H1 (cell line): ENCODE measurements around the gene CBR3. TPM values are rescaled to one million over a fixed set of nuclear protein-coding genes. Genes with fewer than 3 reads are reported as not detected.

Source experiments
- CTCF ChIA-PET: fragments of 300-600 bp; sonication (Branson Sonifier 250); formaldehyde crosslinking; loops from one replicate; lab custom pipeline; 2021; ENCODE audit not compliant: partially characterized antibody; lab: Charles Lee
- POLR2A ChIA-PET: fragments of 300-600 bp; sonication (Branson Sonifier 250); formaldehyde crosslinking; loops from one replicate; lab custom pipeline; 2021; ENCODE audit warnings: inconsistent platforms; ENCODE audit not compliant: partially characterized antibody; lab: Charles Lee
- DNase-seq, 2 experiments: peaks; one replicate each; pipeline versions ENCODE4 v3.0.0 to v3.0.0-alpha.2; 2010 to 2022; ENCODE audit warnings: low spot score in 2 of 2, low read depth in 1 of 2, mixed read lengths in 1 of 2
- FAIRE-seq: peaks from 2 replicates; lab custom pipeline; 2011; peaks lifted over from hg19 to GRCh38; lab: Jason Lieb, UNC
- H2AFZ ChIP-seq: 2 replicates; pipeline ENCODE4 v1.8.1; 2012; ENCODE audit warnings: low read length, inconsistent platforms
- H2AK5ac ChIP-seq: 2 replicates; pipeline ENCODE4 v1.6.1; 2013; ENCODE audit warnings: low read depth, low read length
- H2BK120ac ChIP-seq: replicated peaks from 2 replicates; pipeline ENCODE3; 2013; ENCODE audit warnings: low read depth, low read length, inconsistent platforms
- H2BK12ac ChIP-seq: 2 replicates; pipeline ENCODE4 v1.6.1; 2013; ENCODE audit warnings: low read depth, low read length
- H2BK15ac ChIP-seq: 2 replicates; pipeline ENCODE4 v1.6.1; 2013; ENCODE audit warnings: low read length
- H2BK20ac ChIP-seq: 2 replicates; pipeline ENCODE4 v1.6.1; 2013; ENCODE audit warnings: low read length
- H2BK5ac ChIP-seq: 2 replicates; pipeline ENCODE4 v1.6.1; 2013; ENCODE audit warnings: low read depth, low read length
- H3K14ac ChIP-seq: 2 replicates; pipeline ENCODE4 v1.6.1; 2013; ENCODE audit warnings: inconsistent platforms; ENCODE audit not compliant: insufficient read length
- H3K18ac ChIP-seq: 2 replicates; pipeline ENCODE4 v1.6.1; 2013; ENCODE audit warnings: low read length; ENCODE audit errors: extremely low read depth
- H3K23ac ChIP-seq: 2 replicates; pipeline ENCODE4 v1.6.1; 2013; ENCODE audit warnings: inconsistent platforms; ENCODE audit not compliant: insufficient read length
- H3K23me2 ChIP-seq: 2 replicates; pipeline ENCODE4 v1.6.1; 2013; ENCODE audit warnings: low read depth, low read length
- H3K27ac ChIP-seq: 2 replicates; pipeline ENCODE4 v1.6.1; 2011; ENCODE audit warnings: low read depth, low read length, inconsistent platforms
- H3K27me3 ChIP-seq, 4 experiments: replicated peaks in 1 of 4; 1 replicate in 1 of 4; 2 replicates in 3 of 4; pipeline versions ENCODE4 v1.6.1 to v1.8.1; 2011 to 2013; ENCODE audit warnings: low read length in 3 of 4, mild to moderate bottlenecking in 3 of 4, inconsistent platforms in 2 of 4, mixed read lengths in 2 of 4, moderate library complexity in 1 of 4; ENCODE audit not compliant: control insufficient read depth in 3 of 4, insufficient read depth in 3 of 4; ENCODE audit errors: extremely low read depth in 1 of 4
- H3K36me3 ChIP-seq, 4 experiments: 2 replicates each; pipeline versions ENCODE4 v1.6.1 to v1.8.1; 2011 to 2013; ENCODE audit warnings: mild to moderate bottlenecking in 4 of 4, low read length in 3 of 4, moderate library complexity in 2 of 4, control low read depth in 1 of 4, inconsistent platforms in 1 of 4; ENCODE audit not compliant: insufficient read depth in 4 of 4, control insufficient read depth in 2 of 4
- H3K4ac ChIP-seq: replicated peaks from 2 replicates; pipeline ENCODE3; 2013; ENCODE audit warnings: low read length, low read depth, mixed read lengths, inconsistent platforms; ENCODE audit not compliant: insufficient read length
- H3K4me1 ChIP-seq, 4 experiments: replicated peaks in 1 of 4; 1 replicate in 1 of 4; 2 replicates in 3 of 4; pipeline versions ENCODE4 v1.6.1 to v1.8.1; 2011 to 2013; ENCODE audit warnings: low read length in 3 of 4, inconsistent platforms in 2 of 4, mixed read lengths in 1 of 4; ENCODE audit not compliant: insufficient read depth in 4 of 4, control insufficient read depth in 3 of 4
- H3K4me2 ChIP-seq, 2 experiments: 2 replicates each; pipeline versions ENCODE4 v1.6.1 to v1.8.1; 2011 to 2013; ENCODE audit warnings: low read depth in 2 of 2, low read length in 2 of 2, control low read depth in 1 of 2, inconsistent platforms in 1 of 2, mild to moderate bottlenecking in 1 of 2; ENCODE audit not compliant: insufficient read depth in 1 of 2
- H3K4me3 ChIP-seq, 4 experiments: fragments of 200-600, 300-600 bp in 1 of 4; sonication (generic), shearing (Covaris generic), sonication (Bioruptor Twin) in 1 of 4; 2 replicates each; pipeline versions ENCODE4 v1.5.1 to v1.8.1; 2011 to 2016; ENCODE audit warnings: low read length in 4 of 4, low read depth in 3 of 4, control low read depth in 2 of 4, inconsistent platforms in 2 of 4, mild to moderate bottlenecking in 2 of 4, mixed read lengths in 1 of 4, moderate library complexity in 1 of 4; ENCODE audit not compliant: insufficient read depth in 2 of 4; ENCODE audit errors: extremely low read depth in 1 of 4
- H3K56ac ChIP-seq: replicated peaks from 2 replicates; pipeline ENCODE3; 2013; ENCODE audit warnings: low read depth, mild to moderate bottlenecking, mixed read lengths, low read length, inconsistent platforms; ENCODE audit not compliant: insufficient read length
- H3K79me1 ChIP-seq: 2 replicates; pipeline ENCODE4 v1.6.1; 2013; ENCODE audit warnings: low read depth, low read length, control low read depth
- H3K79me2 ChIP-seq, 2 experiments: 2 replicates each; pipeline versions ENCODE4 v1.6.1 to v1.8.1; 2012 to 2013; ENCODE audit warnings: low read length in 2 of 2, mild to moderate bottlenecking in 2 of 2, inconsistent platforms in 1 of 2; ENCODE audit not compliant: insufficient read depth in 2 of 2, control insufficient read depth in 1 of 2
- H3K9ac ChIP-seq, 4 experiments: replicated peaks in 1 of 4; 1 replicate in 1 of 4; 2 replicates in 3 of 4; pipeline versions ENCODE4 v1.6.1 to v1.8.1; 2011 to 2013; ENCODE audit warnings: low read depth in 3 of 4, low read length in 3 of 4, control low read depth in 2 of 4, mild to moderate bottlenecking in 2 of 4, moderate library complexity in 2 of 4, inconsistent platforms in 1 of 4; ENCODE audit errors: extremely low read depth in 1 of 4
- H3K9me3 ChIP-seq, 2 experiments: 2 replicates each; pipeline versions ENCODE4 v1.6.1 to v1.8.1; 2012 to 2013; ENCODE audit warnings: mild to moderate bottlenecking in 2 of 2, moderate library complexity in 2 of 2, control low read depth in 1 of 2, inconsistent platforms in 1 of 2, low read depth in 1 of 2, low read length in 1 of 2, mixed read lengths in 1 of 2; ENCODE audit not compliant: insufficient read depth in 2 of 2
- H4K20me1 ChIP-seq, 2 experiments: replicated peaks in 1 of 2; 2 replicates each; pipeline versions ENCODE3 to v1.8.1; 2011 to 2013; ENCODE audit warnings: inconsistent platforms in 2 of 2, low read length in 2 of 2, mild to moderate bottlenecking in 1 of 2; ENCODE audit not compliant: insufficient read depth in 2 of 2, control insufficient read depth in 1 of 2
- H4K5ac ChIP-seq: 2 replicates; pipeline ENCODE4 v1.6.1; 2013; ENCODE audit warnings: low read length, low read depth, mixed read lengths, inconsistent platforms; ENCODE audit not compliant: insufficient read length
- H4K8ac ChIP-seq: 2 replicates; pipeline ENCODE4 v1.8.0; 2013; ENCODE audit warnings: mild to moderate bottlenecking, moderate library complexity, low read length, inconsistent platforms; ENCODE audit not compliant: insufficient read depth; ENCODE audit errors: extremely low read depth
- H4K91ac ChIP-seq: replicated peaks from 2 replicates; pipeline ENCODE3; 2013; ENCODE audit warnings: low read length, mixed read lengths, inconsistent platforms; ENCODE audit not compliant: insufficient read length
- MAFK ChIP-seq: IDR thresholded peaks from 2 replicates; pipeline ENCODE4 v1.6.1; 2012; ENCODE audit warnings: low read depth, mild to moderate bottlenecking, improper control_type of control experiment, low read length
- TAF7 ChIP-seq: optimal IDR thresholded peaks from 2 replicates; pipeline ENCODE3; 2011; ENCODE audit warnings: low read depth, mild to moderate bottlenecking, inconsistent platforms, low read length, moderate library complexity, borderline replicate concordance
- TBP ChIP-seq: IDR thresholded peaks from 2 replicates; pipeline ENCODE4 v1.6.1; 2011; ENCODE audit warnings: low read depth, low read length, improper control_type of control experiment
- TEAD4 ChIP-seq: IDR thresholded peaks from 2 replicates; pipeline ENCODE4 v1.6.1; 2012; ENCODE audit warnings: low read depth, low read length, inconsistent platforms, mixed read lengths
- ZNF274 ChIP-seq: IDR thresholded peaks from 2 replicates; pipeline ENCODE4 v1.7.0; 2012; ENCODE audit warnings: low read length, borderline replicate concordance; ENCODE audit errors: extremely low read depth
- WGBS, 2 experiments: shearing (Covaris generic) in 1 of 2; methylation state at CpG; one replicate each; pipeline versions ENCODE4 v1.1.6 to v1.1.7; 2013 to 2015; ENCODE audit warnings: low lambda C conversion rate in 2 of 2, mixed read lengths in 2 of 2, inconsistent platforms in 1 of 2, low coverage in 1 of 2, missing lambda C conversion rate in 1 of 2; ENCODE audit not compliant: insufficient replicate concordance in 2 of 2, insufficient coverage in 1 of 2, insufficient read length in 1 of 2; ENCODE audit errors: extremely low coverage in 1 of 2, missing lambda C conversion rate in 1 of 2; 5-methylcytosine and 5-hydroxymethylcytosine counted together
- polyA plus RNA-seq, 7 experiments: library from polyadenylated mRNA; depleted of rRNA in 3 of 7; stranded (reverse) in 5 of 7; unstranded in 2 of 7; fragments of >200 nt in 5 of 7; fragments of 200-250 nt in 2 of 7; gene quantifications; 1 replicate in 5 of 7; 2 replicates in 1 of 7; 4 replicates in 1 of 7; pipeline versions ENCODE4 v1.2.1 to v1.2.3, GENCODE V29; 2011 to 2013; ENCODE audit warnings: missing spikeins in 2 of 7, mixed read lengths in 2 of 7
- total RNA-seq: library from RNA; stranded (reverse); fragmentation: NEBNext Ultra II Directional; extraction: Animal tissue kit (Norgen Biotek cat#: 25700); gene quantifications from 2 replicates; pipeline ENCODE4 v1.2.1, GENCODE V29; 2021
- TF ChIP-seq, protein P1 (sequence below): IDR thresholded peaks from 2 replicates; pipeline ENCODE4 v1.6.1; 2012; ENCODE audit warnings: inconsistent platforms

CBR3 gene
- total and polyA plus RNA-seq, 2 of the 8 experiments (the other 6 are each of a cell fraction or from before 2014, with no cell fraction given), result 1.2 to 4.3 TPM

DNA sequence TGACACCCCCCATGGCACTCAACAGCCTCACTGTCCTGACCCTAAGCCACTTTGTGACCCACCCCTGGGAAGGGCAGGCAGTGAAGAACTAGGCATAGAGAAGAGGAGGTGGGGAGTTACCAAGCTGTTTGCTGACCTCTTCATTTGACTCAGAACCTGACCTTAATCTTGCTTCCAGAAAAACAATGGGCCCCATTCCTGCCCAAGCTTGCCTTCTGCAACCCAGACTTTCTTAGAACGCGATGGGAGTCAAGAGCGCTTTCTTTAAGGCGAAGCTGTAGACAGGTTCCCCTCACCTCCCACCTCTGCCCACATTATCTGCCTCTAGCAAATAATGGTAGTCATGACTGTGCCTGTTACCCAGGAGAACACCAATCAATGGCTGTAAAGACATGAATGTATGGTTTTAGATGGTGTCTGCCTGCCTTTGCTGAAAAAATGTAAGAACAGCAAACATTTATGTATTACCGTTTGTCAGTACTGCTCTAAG lies 8.2 kb upstream of the CBR3 start:
- H2BK20ac ChIP-seq, result no peak overlapping the region
- H2AK5ac ChIP-seq, result no peak overlapping the region
- no peaks in the 10 kb centered on the region for H3K79me1 ChIP-seq
- DNase-seq (no peak), FAIRE-seq (no peak)
- H4K91ac ChIP-seq, result no peak overlapping the region
- H3K9me3 ChIP-seq, result no peaks in the 10 kb centered on the region
- TF ChIP-seq TEAD4 (no peak), TBP (no peak), MAFK (no peak), ZNF274 (no peak), TAF7 (no peak)
- TF ChIP-seq, protein P1, sequence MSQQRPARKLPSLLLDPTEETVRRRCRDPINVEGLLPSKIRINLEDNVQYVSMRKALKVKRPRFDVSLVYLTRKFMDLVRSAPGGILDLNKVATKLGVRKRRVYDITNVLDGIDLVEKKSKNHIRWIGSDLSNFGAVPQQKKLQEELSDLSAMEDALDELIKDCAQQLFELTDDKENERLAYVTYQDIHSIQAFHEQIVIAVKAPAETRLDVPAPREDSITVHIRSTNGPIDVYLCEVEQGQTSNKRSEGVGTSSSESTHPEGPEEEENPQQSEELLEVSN, result no peak
- no peak overlapping the region for H3K27ac ChIP-seq
- peaks cover 0 to 3% (median 0%) of the 10 kb centered on the region in 4 experiments; a peak in 2 of 7 replicates for H3K4me1 ChIP-seq
- no peaks in the 10 kb centered on the region for H4K20me1 ChIP-seq
- H3K56ac ChIP-seq, result no peak overlapping the region
- H4K8ac ChIP-seq, result no peak overlapping the region
- H3K23ac ChIP-seq, result no peak overlapping the region
- H3K23me2 ChIP-seq, result no peaks in the 10 kb centered on the region; the same call in 1 of the 2 replicates
- ChIA-PET POLR2A (interaction anchor here (1.4 to 1.6 kb wide), 2 partner anchors 10 kb away, joined by 5 read pairs; no protein-coding TSS in a partner anchor), CTCF (interaction anchor here (0.6 to 5.2 kb wide), 18 partner anchors 9 to 1495 kb away, joined by 3 to 25 read pairs (median 4); partner anchors contain the start of gene CBR3)
- H2BK5ac ChIP-seq, result no peak overlapping the region
- no peak overlapping the region for H3K4me2 ChIP-seq
- H2BK12ac ChIP-seq, result no peak overlapping the region
- no peak overlapping the region for H4K5ac ChIP-seq
- no peak overlapping the region for H2BK15ac ChIP-seq
- H3K18ac ChIP-seq, result no peak overlapping the region
- no peak overlapping the region for H2BK120ac ChIP-seq
- H2AFZ ChIP-seq, result no peak overlapping the region
- no peak overlapping the region for H3K14ac ChIP-seq
- no peak overlapping the region for H3K4me3 ChIP-seq
- peaks cover 0 to 5% (median 0%) of the 10 kb centered on the region in 4 experiments; a peak in 2 of 7 replicates for H3K27me3 ChIP-seq
- WGBS, 2 experiments, result 95% methylated on average over 5 of the region's 5 CpGs; no CpG with 5 or more reads in 1 of the 2 experiments
- no peaks in the 10 kb centered on the region for H3K36me3 ChIP-seq
- H3K79me2 ChIP-seq, result no peaks in the 10 kb centered on the region
- no peak overlapping the region for H3K4ac ChIP-seq
- H3K9ac ChIP-seq, result no peak overlapping the region
